Activated B cell treated with CpG ODN at 0.5 μM for 24 hours (primary cell): ENCODE measurements around the gene LENG9. TPM values are rescaled to one million over a fixed set of nuclear protein-coding genes. Genes with fewer than 3 reads are reported as not detected.
A peak's percentile ranks its signal among the peaks of the same experiment; 100 is the strongest.
"Not testable (repeated sequence)": the region's sequence is repeated elsewhere in the genome, so short reads cannot be mapped to it uniquely, and the experiment has no call there.

Experiments used
- ATAC-seq: fragments of 200-7000 bp; cut with Tn5 transposase; one replicate; pipeline ENCODE4 v1.10.0; 2021; ENCODE audit warnings: low read depth, mild to moderate bottlenecking, moderate library complexity
- CTCF ChIA-PET: fragments of 350-600 bp; sonication (Branson Sonifier 250); formaldehyde crosslinking; loops from one replicate; lab custom pipeline; 2021; ENCODE audit warnings: antibody characterized with exemption; lab: Charles Lee
- POLR2A ChIA-PET: fragments of 350-600 bp; sonication (Branson Sonifier 250); formaldehyde crosslinking; loops from one replicate; lab custom pipeline; 2021; ENCODE audit warnings: antibody characterized with exemption; lab: Charles Lee
- DNase-seq: peaks from one replicate; pipeline ENCODE4 v3.0.0; 2022
- H3K27ac Mint-ChIP-seq: one replicate; pipeline ENCODE4 v1.8.0; 2020; ENCODE audit warnings: mixed read lengths
- H3K27me3 Mint-ChIP-seq: one replicate; pipeline ENCODE4 v1.8.0; 2021; ENCODE audit warnings: mixed read lengths
- H3K36me3 Mint-ChIP-seq: one replicate; pipeline ENCODE4 v1.8.0; 2021; ENCODE audit warnings: low read depth, mixed read lengths
- H3K4me1 Mint-ChIP-seq: one replicate; pipeline ENCODE4 v1.8.0; 2021; ENCODE audit warnings: mixed read lengths
- H3K4me3 Mint-ChIP-seq: one replicate; pipeline ENCODE4 v1.8.0; 2020; ENCODE audit warnings: mild to moderate bottlenecking, mixed read lengths
- H3K9me3 Mint-ChIP-seq: one replicate; pipeline ENCODE4 v1.8.0; 2020; ENCODE audit warnings: mixed read lengths
- intact Hi-C: fragments of 100-400 bp; cut with micrococcal nuclease; formaldehyde crosslinking; loops from one replicate; pipeline ENCODE4 v1.15.1; 2024
- total RNA-seq: library from RNA; stranded (reverse); gene quantifications from 2 replicates; pipeline ENCODE4 v1.2.3, GENCODE V29; 2022
- TF ChIP-seq, protein P1 (sequence below): fragments of 200-600 bp; IDR thresholded peaks from one replicate; pipeline ENCODE4 v1.8.0; 2022; ENCODE audit warnings: antibody characterized with exemption, mild to moderate bottlenecking

Gene LENG9
- total RNA-seq, 1 donor from 2014 or later, result 8.5 TPM

DNA sequence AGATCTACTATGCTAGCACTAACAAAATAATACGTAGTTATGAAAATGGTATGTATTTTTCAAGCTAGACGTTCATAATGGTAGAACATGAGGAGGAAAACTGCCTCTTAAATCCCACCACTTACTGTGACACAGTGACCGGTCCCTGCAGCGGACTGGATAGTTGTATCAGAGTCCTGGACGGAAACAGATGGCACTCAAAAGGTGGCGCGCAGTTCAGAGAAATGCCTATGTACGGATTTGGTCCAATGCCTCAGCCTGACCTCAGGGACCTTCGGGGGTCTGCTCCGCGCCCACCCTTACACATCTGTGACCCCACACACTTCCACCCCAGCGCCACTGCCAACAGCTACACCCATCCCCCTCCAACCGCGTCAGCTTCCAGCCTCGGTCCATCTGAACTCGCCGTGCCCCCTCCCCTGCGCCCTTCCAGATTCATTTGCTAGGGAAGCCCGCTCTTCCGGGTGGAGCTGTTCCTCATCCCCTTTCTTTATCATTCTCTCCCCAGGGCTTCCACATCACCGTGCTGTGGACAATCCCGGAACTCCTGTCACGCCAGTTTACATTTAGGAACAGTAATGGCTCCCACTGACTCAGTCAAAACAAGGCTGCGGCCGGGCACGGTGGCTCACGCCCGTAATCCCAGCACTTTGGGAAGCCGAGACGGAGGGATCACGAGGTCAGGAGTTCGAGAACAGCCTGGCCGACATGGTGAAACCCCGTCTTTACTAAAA, 15.4 kb downstream of the LENG9 start:
- ChIA-PET CTCF (no interaction called here), POLR2A (interaction anchor here (0.6 to 2.0 kb wide), 30 partner anchors 9 to 1945 kb away, joined by 3 to 78 read pairs (median 4); partner anchors contain the start of genes CNOT3, KMT5C, LENG1 and LENG9)
- Mint-ChIP-seq H3K4me1 (peaks cover 48% of the 10 kb centered on the region), H3K27ac (peak overlapping the region; percentile 97), H3K27me3 (no peaks in the 10 kb centered on the region), H3K36me3 (peaks cover 63% of the 10 kb centered on the region), H3K4me3 (peak overlapping the region; percentile 100), H3K9me3 (no peaks in the 10 kb centered on the region)
- intact Hi-C loops, result loop anchor here (2.0 to 5.0 kb wide), 3 partner anchors 247 to 581 kb away; partner anchors contain the start of genes MYADM, PRPF31, RPS9 and TFPT
- DNase-seq (peak; percentile 47), ATAC-seq (peak; percentile 16)
- TF ChIP-seq, protein P1, sequence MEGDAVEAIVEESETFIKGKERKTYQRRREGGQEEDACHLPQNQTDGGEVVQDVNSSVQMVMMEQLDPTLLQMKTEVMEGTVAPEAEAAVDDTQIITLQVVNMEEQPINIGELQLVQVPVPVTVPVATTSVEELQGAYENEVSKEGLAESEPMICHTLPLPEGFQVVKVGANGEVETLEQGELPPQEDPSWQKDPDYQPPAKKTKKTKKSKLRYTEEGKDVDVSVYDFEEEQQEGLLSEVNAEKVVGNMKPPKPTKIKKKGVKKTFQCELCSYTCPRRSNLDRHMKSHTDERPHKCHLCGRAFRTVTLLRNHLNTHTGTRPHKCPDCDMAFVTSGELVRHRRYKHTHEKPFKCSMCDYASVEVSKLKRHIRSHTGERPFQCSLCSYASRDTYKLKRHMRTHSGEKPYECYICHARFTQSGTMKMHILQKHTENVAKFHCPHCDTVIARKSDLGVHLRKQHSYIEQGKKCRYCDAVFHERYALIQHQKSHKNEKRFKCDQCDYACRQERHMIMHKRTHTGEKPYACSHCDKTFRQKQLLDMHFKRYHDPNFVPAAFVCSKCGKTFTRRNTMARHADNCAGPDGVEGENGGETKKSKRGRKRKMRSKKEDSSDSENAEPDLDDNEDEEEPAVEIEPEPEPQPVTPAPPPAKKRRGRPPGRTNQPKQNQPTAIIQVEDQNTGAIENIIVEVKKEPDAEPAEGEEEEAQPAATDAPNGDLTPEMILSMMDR, result no peak

DNA sequence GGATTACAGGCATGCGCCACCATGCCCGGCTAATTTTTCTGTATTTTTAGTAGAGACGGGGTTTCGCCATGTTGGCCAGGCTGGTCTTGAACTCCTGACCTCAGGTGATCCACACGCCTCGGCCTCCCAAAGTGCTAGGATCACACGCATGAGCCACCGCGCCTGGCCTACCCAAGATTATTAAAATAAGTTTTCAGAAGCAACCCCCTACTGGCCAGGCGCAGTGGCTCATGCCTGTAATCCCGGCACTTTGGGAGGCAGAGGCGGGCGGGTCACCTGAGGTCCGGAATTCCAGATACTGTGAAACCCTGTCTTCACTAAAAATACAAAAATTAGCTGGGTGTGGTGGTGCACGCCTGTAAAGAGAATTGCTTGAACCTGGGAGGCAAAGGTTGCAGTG, 17.2 kb downstream of the LENG9 start:
- H3K27ac Mint-ChIP-seq, ATAC-seq, POLR2A ChIA-PET, CTCF ChIA-PET, DNase-seq, H3K4me3 Mint-ChIP-seq, H3K27me3 Mint-ChIP-seq, H3K9me3 Mint-ChIP-seq: not testable (repeated sequence)
- H3K36me3 Mint-ChIP-seq, result peaks cover 53% of the 10 kb centered on the region
- intact Hi-C loops, result loop anchor here (5.0 kb wide), 1 partner anchor 579 kb away; the partner anchor contains the start of gene MYADM
- peaks cover 38% of the 10 kb centered on the region for H3K4me1 Mint-ChIP-seq

DNA sequence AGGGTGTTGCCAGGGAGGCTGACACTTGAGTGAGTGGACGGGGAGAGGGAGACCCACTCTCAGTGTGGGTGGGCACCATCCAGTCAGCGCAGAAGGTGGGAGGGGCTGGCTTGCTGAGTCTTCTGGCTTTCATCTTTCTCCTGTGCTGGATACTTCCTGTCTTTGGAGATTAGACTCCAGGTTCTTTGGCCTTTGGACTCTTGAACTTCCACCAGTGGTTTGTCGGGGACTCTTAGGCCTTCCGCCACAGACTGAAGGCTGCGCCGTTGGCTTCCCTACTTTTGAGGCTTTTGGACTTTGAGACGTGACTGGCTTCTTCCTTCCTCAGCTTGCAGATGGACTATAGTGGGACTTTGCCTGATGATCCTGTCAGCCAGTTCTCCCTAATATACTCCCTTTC, 18.8 kb downstream of the LENG9 start:
- peaks cover 22% of the 10 kb centered on the region for H3K4me1 Mint-ChIP-seq
- ChIA-PET CTCF (no interaction called here), POLR2A (no interaction called here)
- H3K27ac Mint-ChIP-seq, result no peak overlapping the region
- no peak for DNase-seq
- H3K27me3 Mint-ChIP-seq, result no peaks in the 10 kb centered on the region
- ATAC-seq, result no peak
- intact Hi-C loops, result loop anchor here (5.0 kb wide), 1 partner anchor 577 kb away; the partner anchor contains the start of gene MYADM
- no peaks in the 10 kb centered on the region for H3K9me3 Mint-ChIP-seq
- TF ChIP-seq, protein P1, result no peak
- H3K4me3 Mint-ChIP-seq, result no peak overlapping the region
- H3K36me3 Mint-ChIP-seq, result peaks cover 47% of the 10 kb centered on the region

DNA sequence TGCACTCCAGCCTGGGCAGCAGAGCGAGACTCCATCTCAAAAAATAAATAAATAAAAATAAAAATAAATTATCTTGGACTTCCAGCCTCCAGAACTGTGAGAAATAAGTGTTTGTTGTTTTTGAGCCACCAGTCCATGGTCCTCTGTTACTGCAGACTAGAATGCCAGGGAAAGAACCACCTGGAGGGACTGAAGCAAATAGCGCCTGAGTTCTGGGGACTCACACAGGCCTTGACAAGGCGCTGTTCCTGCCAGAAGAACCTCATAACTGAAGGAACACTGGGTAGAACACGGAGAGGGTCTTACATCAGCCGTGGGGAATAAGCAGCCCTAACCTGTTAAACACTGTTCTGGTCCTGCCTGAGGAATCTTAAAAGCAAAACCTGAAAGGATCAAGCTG, 22.9 kb downstream of the LENG9 start:
- no peak overlapping the region for H3K4me3 Mint-ChIP-seq
- TF ChIP-seq, protein P1, result no peak
- no peaks in the 10 kb centered on the region for H3K27me3 Mint-ChIP-seq
- no peak for DNase-seq
- CTCF ChIA-PET, result interaction anchor here (0.9 kb wide), 1 partner anchor 175 kb away, joined by 3 read pairs; no protein-coding TSS in a partner anchor
- POLR2A ChIA-PET, result interaction anchor here (3.5 kb wide), 1 partner anchor 8 kb away, joined by 17 read pairs; the partner anchor contains the start of gene LENG8
- no peak overlapping the region for H3K27ac Mint-ChIP-seq
- intact Hi-C loops, result no loop called here
- H3K36me3 Mint-ChIP-seq, result peaks cover 32% of the 10 kb centered on the region
- peaks cover 4% of the 10 kb centered on the region for H3K4me1 Mint-ChIP-seq
- no peaks in the 10 kb centered on the region for H3K9me3 Mint-ChIP-seq
- no peak for ATAC-seq

DNA sequence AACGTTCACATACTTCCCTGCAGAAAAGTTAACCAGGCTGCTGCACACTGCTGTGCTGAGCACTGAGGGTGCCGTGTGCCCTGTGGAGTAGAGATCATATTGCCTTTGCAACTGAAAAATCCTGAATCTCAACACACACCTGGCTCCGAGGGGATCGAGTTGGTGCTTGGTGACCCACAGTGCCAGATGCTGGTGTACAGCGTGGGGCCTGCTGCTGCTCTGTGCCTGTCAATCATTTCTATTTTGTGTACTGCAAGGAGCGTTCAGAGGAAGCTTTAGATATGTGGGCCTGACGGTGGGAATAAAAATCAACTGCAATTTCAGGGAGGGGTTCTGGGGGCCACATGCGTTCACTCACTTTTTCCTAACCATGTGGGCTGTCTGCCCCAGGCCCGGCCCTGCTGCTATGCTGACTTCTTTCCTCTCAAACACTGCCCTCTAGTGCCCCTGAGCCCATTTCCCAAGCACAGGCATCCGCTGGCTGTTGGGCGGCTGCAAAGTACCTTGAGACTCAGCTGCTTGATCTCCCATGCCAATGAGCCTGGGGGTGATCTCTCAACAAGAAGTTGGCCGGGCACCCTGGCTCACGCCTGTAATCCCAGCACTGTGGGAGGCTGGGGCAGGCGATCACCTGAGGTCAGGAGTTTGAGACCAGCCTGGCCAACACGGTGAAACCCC, 24.3 kb downstream of the LENG9 start:
- ATAC-seq (peak; percentile 65), DNase-seq (no peak)
- CTCF ChIA-PET, result interaction anchor here (1.4 kb wide), 1 partner anchor 173 kb away, joined by 3 read pairs; no protein-coding TSS in a partner anchor
- Mint-ChIP-seq H3K4me1 (peaks cover 11% of the 10 kb centered on the region), H3K27me3 (no peaks in the 10 kb centered on the region), H3K27ac (no peak overlapping the region), H3K4me3 (no peak overlapping the region), H3K9me3 (no peaks in the 10 kb centered on the region), H3K36me3 (peaks cover 23% of the 10 kb centered on the region)
- intact Hi-C loops, result no loop called here
- TF ChIP-seq, protein P1, result no peak
- POLR2A ChIA-PET, result interaction anchor here (3.5 kb wide), 1 partner anchor 9 kb away, joined by 17 read pairs; the partner anchor contains the start of gene LENG8
